ENCODE results near the gene IQCK.

DNA sequence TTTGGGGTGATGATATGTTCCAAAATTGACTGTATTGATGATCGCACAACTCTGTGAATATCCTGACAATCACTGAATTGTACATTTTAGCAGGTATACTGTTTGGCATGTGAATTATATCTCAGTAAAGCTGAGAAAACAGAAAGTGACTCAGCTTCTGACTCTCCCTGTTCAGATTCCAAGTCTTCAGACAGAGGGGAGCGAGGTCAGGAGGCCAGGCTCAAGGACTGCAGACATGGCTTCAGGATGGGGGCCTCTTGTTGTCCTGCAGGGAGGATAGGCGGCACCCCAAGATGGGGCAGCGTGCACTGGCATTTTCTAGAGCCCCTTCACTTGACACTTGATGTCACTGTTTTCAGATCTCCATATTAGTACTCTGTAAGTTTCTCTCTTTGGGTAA, 45.7 kb upstream of the IQCK start:
- TF ChIP-seq CTCF (IDR thresholded peaks at IDR 0.05) (no peak), EP300 (IDR thresholded peaks at IDR 0.05) (no peak), POLR2AphosphoS5 (IDR thresholded peaks at IDR 0.05) (no peak)
